Peyer's patch (tissue), 4 donors: ENCODE measurements around the gene SEC23B. TPM values are rescaled to one million over a fixed set of nuclear protein-coding genes. Genes with fewer than 3 reads are reported as not detected.

Source experiments
- DNase-seq, 3 donors: peaks; one replicate each; pipeline ENCODE4 v3.0.0-alpha.2; 2017 to 2019
- H3K27ac ChIP-seq, 4 donors: fragments of 200-600 bp; sonication (generic); one replicate each; pipeline ENCODE4 v1.5.1; 2016 to 2019
- H3K27me3 ChIP-seq, 2 donors: fragments of 200-600 bp; sonication (generic); one replicate each; pipeline ENCODE4 v1.5.1; 2019
- H3K36me3 ChIP-seq, 3 donors: fragments of 200-600 bp; sonication (generic); one replicate each; pipeline ENCODE4 v1.5.1; 2016 to 2019
- H3K4me1 ChIP-seq, 4 donors: fragments of 200-600 bp; sonication (generic); one replicate each; pipeline ENCODE4 v1.5.1; 2016 to 2019
- H3K4me3 ChIP-seq, 4 donors: fragments of 200-600 bp; sonication (generic); 1 replicate in 3 of 4; 2 replicates in 1 of 4; pipeline ENCODE4 v1.5.1; 2016 to 2019; ENCODE audit warnings: mild to moderate bottlenecking in 1 of 4
- H3K9me3 ChIP-seq, 4 donors: fragments of 200-600 bp; sonication (generic); one replicate each; pipeline ENCODE4 v1.5.1; 2016 to 2019; ENCODE audit warnings: mild to moderate bottlenecking in 1 of 4
- CTCF ChIP-seq, 6 experiments: fragments of 450-650 bp in 4 of 6; fragments of 200-600 bp in 2 of 6; sonication (generic) in 1 of 6; IDR thresholded peaks; one replicate each; pipeline ENCODE4 v1.5.1; 2017 to 2019; ENCODE audit warnings: antibody characterized with exemption in 6 of 6, mild to moderate bottlenecking in 3 of 6, moderate library complexity in 1 of 6
- POLR2A ChIP-seq, 2 donors: fragments of 450-650 bp; IDR thresholded peaks; one replicate each; pipeline ENCODE4 v1.5.1; 2017; ENCODE audit warnings: antibody characterized with exemption in 2 of 2, mild to moderate bottlenecking in 2 of 2, moderate library complexity in 2 of 2
- total RNA-seq, 4 donors: library from RNA; depleted of rRNA; stranded (reverse); fragments of >200 nt; gene quantifications; one replicate each; pipeline ENCODE4 v1.1.0, GENCODE V29; 2016

The SEC23B gene
- total RNA-seq, 4 donors from 2014 or later = 31.3 to 43.7 (median 36.0) TPM

- Histone ChIP-seq H3K4me1 (no peaks in the 10 kb centered on the region), H3K36me3 (peaks cover 0 to 91% (median 0%) of the 10 kb centered on the region in 3 donors)
- TF ChIP-seq POLR2A (IDR thresholded peaks at IDR 0.05) (no peak), CTCF (IDR thresholded peaks at IDR 0.05) (no peak)
Observed at GRCh38 chr20:18527339-18527738, 19.6 kb downstream of the SEC23B start.

GRCh38 chr20:18527836-18528235, 20.1 kb downstream of the SEC23B start:
- no peaks in the 10 kb centered on the region for H3K27me3 ChIP-seq
- H3K4me1 ChIP-seq = no peaks in the 10 kb centered on the region
- H3K27ac ChIP-seq = no peak overlapping the region
- H3K36me3 ChIP-seq = peaks cover 0 to 96% (median 0%) of the 10 kb centered on the region in 3 donors
- DNase-seq = no peak
- no peak overlapping the region for H3K4me3 ChIP-seq
- no peaks in the 10 kb centered on the region for H3K9me3 ChIP-seq
- TF ChIP-seq CTCF (IDR thresholded peaks at IDR 0.05) (no peak), POLR2A (IDR thresholded peaks at IDR 0.05) (no peak)

More at GRCh38 chr20:18527339-18527738, 19.6 kb downstream of the SEC23B start:
- no peak for DNase-seq
- Histone ChIP-seq H3K4me3 (no peak overlapping the region), H3K27me3 (no peaks in the 10 kb centered on the region), H3K9me3 (no peaks in the 10 kb centered on the region), H3K27ac (no peak overlapping the region)

GRCh38 chr20:18529041-18529440, 21.3 kb downstream of the SEC23B start:
- TF ChIP-seq POLR2A (IDR thresholded peaks at IDR 0.05) (no peak), CTCF (IDR thresholded peaks at IDR 0.05) (no peak)
- Histone ChIP-seq H3K36me3 (peaks cover 0 to 98% (median 0%) of the 10 kb centered on the region in 3 donors), H3K27ac (no peak overlapping the region), H3K4me3 (no peak overlapping the region), H3K4me1 (no peaks in the 10 kb centered on the region), H3K27me3 (no peaks in the 10 kb centered on the region), H3K9me3 (no peaks in the 10 kb centered on the region)
- no peak for DNase-seq

GRCh38 chr20:18532626-18533025, 24.9 kb downstream of the SEC23B start:
- no peaks in the 10 kb centered on the region for H3K9me3 ChIP-seq
- H3K27me3 ChIP-seq = no peaks in the 10 kb centered on the region
- H3K4me3 ChIP-seq = no peak overlapping the region
- H3K27ac ChIP-seq = no peak overlapping the region
- no peak for TF ChIP-seq POLR2A (IDR thresholded peaks at IDR 0.05)
- no peak for TF ChIP-seq CTCF (IDR thresholded peaks at IDR 0.05)
- H3K4me1 ChIP-seq = no peaks in the 10 kb centered on the region
- H3K36me3 ChIP-seq = peaks cover 0 to 91% (median 3%) of the 10 kb centered on the region in 3 donors
- no peak for DNase-seq

- H3K27ac ChIP-seq = no peak overlapping the region
- no peak for DNase-seq
- H3K9me3 ChIP-seq = no peaks in the 10 kb centered on the region
- H3K27me3 ChIP-seq = no peaks in the 10 kb centered on the region
- TF ChIP-seq CTCF (IDR thresholded peaks at IDR 0.05) = no peak
- TF ChIP-seq POLR2A (IDR thresholded peaks at IDR 0.05) = no peak
- H3K36me3 ChIP-seq = peaks cover 0 to 82% (median 3%) of the 10 kb centered on the region in 3 donors
- H3K4me1 ChIP-seq = no peaks in the 10 kb centered on the region
- H3K4me3 ChIP-seq = no peak overlapping the region
Observed at GRCh38 chr20:18533491-18533890, 25.8 kb downstream of the SEC23B start.
